Right hindlimb (tissue), 1 donor: ENCODE data around the gene CHMP3.
"Not testable (repeated sequence)": the region's sequence is repeated elsewhere in the genome, so short reads cannot be mapped to it uniquely, and the experiment has no call there.

Experiments used
- DNase-seq: peaks from one replicate; pipeline ENCODE4 v3.0.0-alpha.2; 2018

Gene CHMP3

DNA sequence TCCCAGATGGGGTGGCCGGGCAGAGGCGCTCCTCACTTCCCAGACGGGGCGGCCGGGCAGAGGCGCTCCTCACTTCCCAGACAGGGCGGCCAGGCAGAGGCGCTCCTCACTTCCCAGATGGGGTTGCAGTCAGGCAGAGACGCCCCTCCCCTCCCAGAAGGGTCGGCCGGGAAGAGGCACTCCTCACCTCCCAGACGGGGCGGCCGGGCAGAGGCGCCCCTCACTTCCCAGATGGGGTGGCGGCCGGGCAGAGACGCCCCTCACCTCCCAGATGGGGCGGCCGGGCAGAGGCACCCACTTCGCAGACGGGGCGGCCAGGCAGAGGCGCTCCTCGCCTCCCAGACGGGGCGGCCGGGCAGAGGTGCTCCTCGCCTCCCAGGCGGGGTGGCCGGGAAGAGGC is 13.8 kb downstream of the CHMP3 start:
- not testable (repeated sequence) for DNase-seq

DNA sequence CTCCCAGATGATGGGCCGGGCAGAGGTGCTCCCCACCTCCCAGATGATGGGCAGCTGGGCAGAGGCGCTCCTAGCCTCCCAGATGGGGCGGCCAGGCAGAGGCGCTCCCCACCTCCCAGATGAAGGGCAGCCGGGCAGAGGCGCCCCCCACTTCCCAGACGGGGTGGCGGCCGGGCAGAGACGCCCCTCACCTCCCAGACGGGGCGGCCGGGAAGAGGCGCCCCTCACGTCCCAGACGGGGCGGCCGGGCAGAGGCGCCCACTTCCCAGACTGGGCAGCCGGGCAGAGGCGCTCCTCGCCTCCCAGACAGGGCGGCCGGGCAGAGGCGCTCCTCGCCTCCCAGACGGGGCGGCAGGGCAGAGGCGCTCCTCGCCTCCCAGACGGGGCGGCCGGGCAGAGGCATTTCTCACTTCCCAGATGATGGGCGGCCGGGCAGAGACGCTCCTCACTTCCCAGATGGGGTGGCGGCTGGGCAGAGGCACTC is 14.3 kb downstream of the CHMP3 start:
- not testable (repeated sequence) for DNase-seq

DNA sequence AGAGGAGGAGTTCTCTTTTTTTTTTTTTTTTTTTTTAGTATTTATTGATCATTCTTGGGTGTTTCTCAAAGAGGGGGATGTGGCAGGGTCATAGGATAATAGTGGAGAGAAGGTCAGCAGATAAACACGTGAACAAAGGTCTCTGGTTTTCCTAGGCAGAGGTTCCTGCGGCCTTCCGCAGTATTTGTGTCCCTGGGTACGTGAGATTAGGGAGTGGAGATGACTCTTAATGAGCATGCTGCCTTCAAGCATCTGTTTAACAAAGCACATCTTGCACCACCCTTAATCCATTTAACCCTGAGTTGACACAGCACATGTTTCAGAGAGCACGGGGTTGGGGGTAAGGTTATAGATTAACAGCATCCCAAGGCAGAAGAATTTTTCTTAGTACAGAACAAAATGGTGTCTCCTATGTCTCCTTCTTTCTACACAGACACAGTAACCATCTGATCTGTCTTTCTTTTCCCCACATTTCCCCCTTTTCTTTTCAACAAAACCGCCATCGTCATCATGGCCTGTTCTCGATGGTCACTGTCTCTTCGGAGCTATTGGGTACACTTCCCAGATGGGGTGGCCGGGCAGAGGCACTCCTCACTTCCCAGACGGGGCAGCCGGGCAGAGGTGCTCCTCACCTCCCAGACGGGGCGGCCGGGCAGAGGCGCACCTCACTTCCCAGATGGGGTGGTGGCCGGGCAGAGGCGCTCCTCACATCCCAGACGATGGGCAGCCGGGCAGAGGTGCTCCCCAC is 14.9 kb downstream of the CHMP3 start:
- DNase-seq: not testable (repeated sequence)

DNA sequence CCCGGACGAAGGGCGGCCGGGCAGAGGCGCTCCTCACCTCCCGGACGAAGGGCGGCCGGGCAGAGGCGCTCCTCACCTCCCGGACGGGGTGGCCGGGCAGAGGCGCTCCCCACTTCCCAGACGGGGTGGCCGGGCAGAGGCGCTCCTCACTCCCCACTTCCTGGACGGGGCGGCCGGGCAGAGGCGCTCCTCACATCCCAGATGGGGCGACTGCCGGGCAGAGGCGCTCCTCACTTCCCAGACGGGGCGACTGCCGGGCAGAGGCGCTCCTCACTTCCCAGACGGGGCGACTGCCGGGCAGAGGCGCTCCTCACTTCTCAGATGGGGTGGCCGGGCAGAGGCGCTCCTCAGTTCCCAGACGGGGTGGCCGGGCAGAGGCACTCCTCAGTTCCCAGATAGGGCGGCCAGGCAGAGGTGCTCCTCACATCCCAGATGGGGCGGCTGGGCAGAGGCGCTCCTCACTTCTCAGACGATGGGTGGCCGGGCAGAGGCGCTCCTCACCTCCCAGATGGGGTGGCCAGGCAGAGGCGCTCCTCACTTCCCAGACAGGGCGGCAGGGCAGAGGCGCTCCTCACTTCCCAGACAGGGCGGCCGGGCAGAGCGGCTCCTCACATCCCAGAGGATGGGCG is 17.8 kb downstream of the CHMP3 start:
- DNase-seq: not testable (repeated sequence)

DNA sequence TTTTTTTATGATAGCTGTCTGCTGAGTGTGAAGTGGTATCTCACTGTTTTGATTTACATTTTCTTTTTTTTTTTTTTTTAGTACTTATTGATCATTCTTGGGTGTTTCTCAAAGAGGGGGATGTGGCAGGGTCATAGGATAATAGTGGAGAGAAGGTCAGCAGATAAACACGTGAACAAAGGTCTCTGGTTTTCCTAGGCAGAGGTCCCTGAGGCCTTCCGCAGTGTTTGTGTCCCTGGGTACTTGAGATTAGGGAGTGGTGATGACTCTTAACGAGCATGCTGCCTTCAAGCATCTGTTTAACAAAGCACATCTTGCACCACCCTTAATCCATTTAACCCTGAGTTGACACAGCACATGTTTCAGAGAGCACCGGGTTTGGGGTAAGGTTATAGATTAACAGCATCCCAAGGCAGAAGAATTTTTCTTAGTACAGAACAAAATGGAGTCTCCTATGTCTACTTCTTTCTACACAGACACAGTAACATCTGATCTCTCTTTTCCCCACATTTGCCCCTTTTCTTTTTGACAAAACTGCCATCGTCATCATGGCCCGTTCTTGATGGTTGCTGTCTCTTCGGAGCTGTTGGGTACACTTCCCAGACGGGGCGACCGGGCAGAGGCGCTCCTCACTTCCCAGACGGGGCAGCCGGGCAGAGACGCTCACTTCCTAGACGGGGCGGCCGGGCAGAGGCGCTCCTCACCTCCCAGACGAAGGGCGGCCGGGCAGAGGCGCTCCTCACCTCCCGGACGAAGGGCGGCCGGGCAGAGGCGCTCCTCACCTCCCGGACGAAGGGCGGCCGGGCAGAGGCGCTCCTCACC is 18.8 kb downstream of the CHMP3 start:
- not testable (repeated sequence) for DNase-seq

DNA sequence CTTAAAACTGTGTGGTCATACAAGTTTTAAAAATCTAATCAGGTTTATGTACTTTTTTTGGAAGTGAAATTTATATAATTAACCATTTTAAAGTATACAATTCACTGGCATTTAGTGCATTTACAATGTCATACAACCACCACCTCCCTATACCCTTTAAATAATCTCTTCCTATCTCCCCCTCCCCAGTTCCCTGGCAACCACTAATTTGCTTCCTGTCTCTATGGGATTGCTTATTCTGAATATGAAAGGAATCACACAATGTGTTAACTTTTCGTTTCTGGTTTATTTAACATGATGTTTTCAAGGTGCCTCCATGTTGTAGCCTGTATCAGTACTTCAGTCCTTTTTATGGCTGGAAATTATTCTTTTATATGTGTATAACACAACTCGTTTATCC is 19.4 kb downstream of the CHMP3 start:
- no peak for DNase-seq

DNA sequence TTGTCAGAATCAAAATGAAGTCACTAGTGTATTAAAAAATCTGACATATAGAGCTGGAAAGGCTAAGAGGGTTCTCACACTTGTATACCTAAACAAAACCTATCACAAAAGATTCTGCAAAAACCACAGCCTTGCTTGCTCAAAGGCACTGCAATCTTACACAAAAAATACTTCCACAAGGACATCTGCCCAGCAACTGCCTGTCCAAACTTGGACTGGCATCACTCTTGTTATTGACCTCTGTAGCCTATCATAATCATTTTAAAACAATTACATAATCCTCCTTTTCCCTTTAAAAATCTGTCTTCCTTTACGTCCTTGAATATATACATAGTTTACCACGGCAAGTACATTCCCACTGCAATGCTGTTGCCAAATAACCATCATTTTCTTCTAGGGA is 19.9 kb downstream of the CHMP3 start:
- no peak for DNase-seq

DNA sequence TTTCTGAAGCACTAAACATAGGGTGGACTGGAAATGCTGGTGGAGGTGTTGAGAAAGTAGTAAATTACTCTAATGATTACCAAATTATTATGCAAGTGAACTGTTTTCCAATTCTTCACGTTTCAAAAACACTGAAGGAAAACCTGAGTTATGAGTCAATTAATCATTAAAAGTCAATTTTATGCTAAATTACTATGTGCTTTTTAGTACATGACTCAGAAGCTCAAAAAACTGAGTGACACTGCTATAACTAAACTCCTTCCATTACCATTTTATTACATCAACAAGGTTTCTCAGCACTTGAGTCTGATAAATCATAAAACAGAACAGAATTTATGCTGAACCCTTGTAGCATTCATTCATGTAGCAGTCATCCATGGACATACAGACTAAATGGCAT is 20.4 kb downstream of the CHMP3 start:
- no peak for DNase-seq

DNA sequence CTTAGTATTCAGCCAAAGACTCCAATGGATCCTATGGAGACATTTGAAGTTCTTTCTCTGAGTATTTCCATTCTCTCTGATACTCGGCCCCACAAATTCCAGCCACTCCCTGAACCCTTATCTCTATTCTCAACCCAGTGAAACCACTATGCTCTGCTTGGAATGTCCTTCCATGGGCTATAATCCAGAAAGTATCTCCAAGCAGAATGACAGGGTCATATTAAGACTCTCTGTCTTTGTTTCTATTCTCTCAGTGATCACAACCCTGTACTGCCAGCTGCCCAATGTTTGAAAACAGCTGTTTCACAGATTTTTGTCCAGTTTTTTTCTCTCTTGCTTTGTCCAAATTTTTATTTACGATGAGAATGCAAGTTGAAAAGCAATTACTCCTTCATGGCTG is 21.9 kb downstream of the CHMP3 start:
- DNase-seq: no peak

DNA sequence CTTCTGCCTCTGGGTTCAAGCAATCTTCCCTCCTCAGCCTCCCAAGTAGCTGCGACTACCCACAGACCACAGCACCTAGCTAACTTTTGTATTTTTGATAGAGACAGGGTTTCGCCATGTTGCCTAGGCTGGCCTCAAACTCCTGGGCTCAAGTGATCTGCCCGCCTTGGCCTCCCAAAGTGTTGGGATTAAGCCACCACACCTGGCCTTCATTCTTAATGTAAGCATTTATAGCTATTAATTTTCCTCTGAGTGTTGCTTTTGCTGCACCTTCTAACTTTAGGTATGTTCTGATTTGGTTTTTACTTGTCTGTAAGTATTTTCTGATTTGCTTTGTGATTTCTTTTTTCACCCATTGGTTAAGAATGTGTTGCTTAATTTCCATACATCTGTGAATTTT is 29.7 kb downstream of the CHMP3 start:
- DNase-seq: no peak

DNA sequence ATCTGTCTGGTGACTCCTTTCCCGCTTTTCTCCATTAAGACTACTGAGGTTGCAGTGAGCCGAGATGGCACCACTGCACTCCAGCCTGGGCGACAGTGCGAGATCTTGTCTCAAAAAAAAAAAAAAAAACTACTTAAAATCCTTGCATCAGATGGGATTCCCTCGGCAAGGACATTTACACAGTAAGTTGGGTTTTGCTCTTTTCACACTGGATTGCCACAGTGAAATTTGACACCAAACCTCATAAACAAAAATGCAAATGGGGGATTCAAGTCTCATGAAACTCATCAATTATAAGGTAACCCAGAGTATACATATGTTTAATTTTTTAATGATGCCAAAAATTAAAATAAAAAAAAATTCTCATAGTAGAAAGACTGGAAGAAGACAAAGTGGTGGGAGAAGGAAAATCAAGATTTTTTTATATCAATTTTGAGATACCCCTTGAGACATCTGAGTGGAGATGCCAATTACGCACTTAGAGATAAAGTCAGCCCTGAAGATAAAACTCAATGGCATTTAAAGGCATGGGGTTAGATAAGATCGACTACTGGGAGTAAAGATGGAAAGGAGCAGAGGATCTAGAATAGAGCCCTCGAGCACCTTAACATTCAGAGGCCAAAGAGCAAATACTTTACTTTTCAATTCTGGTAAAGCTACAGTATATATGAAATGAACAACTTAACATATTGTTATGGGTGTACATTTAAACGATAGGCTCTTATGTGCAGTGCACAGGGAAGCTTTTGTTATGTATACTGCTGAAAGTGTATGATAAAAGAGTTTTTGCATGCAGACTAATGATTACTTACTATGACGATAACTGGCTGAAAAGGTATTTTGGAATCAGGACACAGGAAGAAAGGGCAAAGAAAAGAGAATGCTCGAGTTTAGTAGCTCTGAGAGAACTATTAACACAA is 37.6 kb downstream of the CHMP3 start:
- DNase-seq: no peak

DNA sequence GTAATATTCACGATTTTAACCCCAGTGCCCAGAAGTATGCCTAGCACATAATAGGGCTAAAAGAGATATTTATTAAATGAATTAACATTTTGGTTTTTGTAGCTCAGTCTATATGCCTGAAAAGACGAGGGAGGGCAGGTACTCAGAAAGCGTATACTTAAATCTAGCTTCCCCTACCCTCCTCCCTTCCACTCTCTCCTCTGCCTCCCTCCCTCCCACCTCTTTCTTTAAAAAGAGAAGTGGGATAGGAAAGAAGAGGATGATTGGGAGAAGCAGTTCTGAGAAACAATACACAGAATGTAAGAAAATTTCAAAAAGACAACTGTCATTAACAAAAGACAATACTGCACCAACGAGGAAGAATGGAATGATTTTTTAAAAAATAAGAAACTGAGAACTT is 39.8 kb downstream of the CHMP3 start:
- no peak for DNase-seq

DNA sequence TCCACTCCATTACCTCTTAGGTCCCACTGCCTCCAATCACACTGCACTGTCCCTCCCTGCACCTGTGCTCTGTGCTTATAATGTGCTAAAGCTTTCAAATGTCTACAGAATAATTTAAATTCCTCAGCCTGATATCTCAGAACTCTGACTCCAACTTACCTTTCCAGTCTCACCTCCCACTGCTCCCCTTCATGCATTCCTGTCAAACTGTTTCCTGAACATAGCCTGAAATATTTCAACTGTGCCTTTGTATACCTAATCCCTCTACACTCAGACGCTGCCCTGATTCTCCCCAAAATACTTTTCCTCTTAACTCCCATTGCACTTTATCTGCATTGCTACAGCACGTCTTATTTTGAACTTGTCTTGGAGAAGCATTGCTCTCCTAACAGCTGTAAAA is 40.5 kb downstream of the CHMP3 start:
- no peak for DNase-seq

DNA sequence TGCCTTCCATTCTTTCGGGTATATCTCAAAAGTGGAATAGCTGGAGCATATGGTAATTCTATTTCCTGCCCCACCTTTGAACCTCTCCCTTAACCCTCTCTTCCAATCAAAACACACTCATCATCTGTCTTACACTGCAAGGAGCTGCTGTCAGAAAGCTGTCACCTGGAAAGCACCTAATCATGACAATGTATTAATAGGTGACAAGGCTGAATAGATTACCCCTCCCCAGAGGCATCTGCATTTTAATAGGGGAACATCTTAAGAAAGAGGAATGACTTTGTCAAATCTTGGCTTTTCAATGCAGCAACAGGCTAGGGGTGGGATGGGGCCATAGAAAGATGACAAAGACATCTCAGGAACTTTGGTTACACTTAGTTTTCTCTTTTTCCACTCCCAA is 41.3 kb downstream of the CHMP3 start:
- no peak for DNase-seq

DNA sequence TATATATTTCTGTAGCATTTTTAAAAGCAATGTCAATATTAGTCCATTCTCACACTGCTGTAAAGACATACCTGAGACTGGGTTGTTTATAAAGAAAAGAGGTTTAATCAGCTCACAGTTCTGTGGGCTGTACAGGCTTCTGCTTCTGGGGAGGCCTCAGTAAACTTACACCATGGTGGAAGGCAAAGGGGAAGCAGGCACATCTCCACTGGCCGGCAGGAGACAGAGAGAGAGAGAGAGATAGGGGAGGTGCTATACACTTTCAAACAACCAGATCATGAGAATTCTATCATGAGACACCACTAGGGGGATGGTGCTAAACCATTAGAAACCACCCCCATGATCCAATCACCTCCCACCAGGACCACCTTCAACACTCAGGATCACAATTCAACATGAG is 43.1 kb downstream of the CHMP3 start:
- DNase-seq: no peak

DNA sequence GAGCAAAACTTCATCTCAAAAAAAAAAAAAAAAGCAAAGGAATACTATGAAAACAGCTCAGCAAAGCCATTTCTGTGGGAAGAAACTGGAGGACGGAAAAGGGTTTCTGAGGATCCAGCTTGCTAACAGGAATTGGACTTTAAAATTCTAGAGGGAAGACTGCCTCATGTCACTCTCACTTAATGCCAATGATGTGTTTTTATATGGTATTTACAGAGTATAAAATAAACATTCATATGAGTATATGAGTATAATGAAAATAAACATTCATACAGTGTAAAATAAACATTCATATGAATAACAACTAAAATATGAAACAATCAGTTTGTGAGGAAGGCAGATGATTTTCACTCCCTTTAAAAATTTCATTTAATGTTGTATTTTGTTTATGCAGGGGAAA is 43.9 kb downstream of the CHMP3 start:
- DNase-seq: no peak

DNA sequence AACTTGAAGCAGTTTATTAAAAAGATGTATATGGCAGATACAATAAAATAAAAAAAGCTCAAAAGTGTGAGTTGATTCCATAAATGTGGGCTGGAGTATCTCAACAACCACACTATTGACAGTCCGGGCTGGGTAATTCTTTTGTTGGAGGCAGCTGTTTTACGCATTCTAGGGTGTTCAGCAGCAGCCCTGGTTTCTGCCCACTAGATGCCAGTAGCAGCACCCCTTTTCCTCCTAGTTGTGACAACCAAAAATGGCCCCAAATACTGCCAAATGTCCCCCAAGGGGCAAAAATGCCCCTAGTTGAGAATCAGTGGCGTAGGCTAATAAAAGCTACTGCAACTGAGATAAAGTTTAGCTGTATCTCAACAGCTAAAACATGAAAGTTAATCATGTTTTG is 44.8 kb downstream of the CHMP3 start:
- DNase-seq: no peak

DNA sequence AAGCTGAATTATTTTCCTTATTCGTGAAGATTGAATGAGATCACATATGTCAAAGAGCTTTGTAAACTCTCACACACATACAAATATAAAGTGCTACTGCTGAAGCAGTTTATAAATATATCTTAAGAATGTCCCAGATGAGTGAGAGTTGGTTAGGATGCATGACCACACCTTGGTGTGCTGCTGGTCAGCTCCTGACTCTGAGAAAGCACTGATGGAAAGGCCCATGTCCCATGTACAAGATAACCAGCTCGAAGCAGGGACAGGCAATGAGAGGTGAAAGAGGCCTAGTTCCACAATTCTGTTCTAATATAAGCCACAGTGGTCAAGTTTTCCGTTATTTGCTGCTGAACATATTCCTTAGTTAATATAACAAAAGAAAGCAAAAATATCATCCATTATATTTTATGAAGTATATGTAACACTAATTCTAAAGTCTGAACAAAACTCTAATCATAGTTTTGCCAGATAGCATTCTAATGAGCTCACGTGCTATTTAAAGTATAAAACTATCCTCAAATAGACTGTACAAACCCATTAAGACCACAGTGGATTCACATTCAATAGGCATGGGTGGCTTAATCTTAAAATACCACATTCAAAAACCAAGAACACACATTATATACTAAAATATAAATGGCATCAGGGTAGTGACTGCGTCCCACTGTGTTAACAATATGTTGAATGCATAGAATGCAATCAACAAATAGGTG is 49.1 kb downstream of the CHMP3 start:
- no peak for DNase-seq

DNA sequence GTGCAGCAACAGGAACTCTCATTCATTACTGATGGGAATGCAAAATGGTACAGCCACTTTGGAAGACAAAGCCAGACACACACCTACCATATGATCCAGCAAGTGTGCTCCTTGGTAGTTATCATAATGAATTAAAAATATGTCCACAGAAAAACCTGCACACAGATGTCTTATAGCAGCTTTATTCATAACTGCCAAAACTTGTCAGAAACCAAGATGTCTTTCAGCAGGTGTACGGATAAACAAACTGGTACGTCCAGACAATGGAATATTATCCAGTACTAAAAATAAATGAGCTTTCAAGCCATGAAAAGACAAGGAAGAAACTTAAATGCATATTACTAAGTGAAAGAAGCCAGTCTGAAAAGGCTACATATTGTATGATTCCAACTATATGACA is 50.4 kb downstream of the CHMP3 start:
- DNase-seq: no peak

DNA sequence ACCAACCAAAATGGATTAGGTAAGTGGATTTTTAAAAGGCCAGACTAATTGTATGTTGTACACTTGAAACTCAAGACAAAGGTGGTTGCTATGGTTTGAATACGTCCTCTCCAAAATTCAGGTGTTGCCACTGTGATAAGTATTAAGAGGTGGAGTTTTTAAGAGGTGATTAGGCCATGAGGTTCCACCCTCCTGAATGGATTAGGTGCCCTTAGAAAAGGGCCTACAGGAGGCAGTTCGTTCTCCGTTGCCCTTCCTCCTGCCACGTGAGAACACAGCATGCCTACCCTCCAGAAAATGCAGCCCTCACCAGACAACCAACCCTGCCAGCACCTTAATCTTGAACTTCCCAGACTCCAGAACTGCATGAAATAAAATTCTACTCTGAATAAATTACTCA is 51.2 kb downstream of the CHMP3 start:
- no peak for DNase-seq

DNA sequence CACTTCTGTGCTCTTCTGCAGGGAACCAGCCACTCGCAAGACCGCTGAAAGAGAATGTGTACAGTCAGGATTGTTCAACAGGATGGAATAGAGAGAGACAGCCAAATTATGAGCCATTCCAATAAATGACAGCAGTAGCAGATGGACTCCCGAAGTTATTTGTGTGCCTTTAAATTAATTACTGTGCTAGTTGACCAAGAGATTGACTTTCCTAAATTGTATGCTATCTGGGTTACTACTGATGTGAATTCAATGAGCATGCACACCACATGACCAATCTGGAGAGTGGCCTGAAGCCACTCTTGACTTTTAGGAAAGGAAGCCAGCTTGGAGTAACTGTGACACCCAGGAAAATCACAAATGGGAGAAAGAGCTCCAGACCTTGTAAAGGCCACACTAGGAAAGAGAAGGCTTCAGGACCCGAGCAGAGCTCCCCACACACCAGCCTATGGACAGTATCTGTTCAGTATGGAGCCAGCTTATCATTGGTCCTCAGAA is 52.8 kb downstream of the CHMP3 start:
- DNase-seq: no peak

DNA sequence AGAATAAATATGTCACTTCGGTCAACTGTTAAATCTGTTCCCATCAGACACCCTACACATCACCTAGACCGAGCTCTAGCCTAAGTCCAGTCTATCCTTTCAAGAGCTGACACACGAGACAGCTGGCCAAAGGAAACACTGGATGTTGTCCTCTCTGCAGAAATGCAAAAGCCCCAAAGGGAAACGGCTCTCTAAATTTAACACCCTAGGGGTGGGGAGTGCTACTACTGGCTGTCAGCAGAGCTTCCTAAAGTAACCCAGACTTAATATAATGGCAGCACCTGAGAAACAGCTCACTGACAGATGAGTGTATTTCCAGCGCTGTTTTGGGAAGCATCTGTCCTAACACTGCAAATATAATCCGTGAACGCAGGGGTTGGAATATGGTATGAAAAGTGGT is 55.6 kb downstream of the CHMP3 start:
- no peak for DNase-seq
